HEK293 (cell line): Measurements from ENCODE around the gene PRM3.

Experiments
- KLF7 ChIP-seq: fragments of 450-650 bp; formaldehyde crosslinking; IDR thresholded peaks from 2 replicates; pipeline ENCODE4 v1.5.1; 2016; ENCODE audit warnings: missing biosample characterization, missing genetic modification characterization, borderline replicate concordance
- ZBTB7A ChIP-seq: fragments of 450-650 bp; formaldehyde crosslinking; IDR thresholded peaks from 2 replicates; pipeline ENCODE4 v1.5.1; 2016; ENCODE audit warnings: low read depth, missing biosample characterization, missing genetic modification characterization
- ZNF707 ChIP-seq: fragments of 450-650 bp; formaldehyde crosslinking; IDR thresholded peaks from 2 replicates; pipeline ENCODE4 v1.5.1; 2016; ENCODE audit warnings: missing biosample characterization, missing genetic modification characterization
- ZSCAN30 ChIP-seq: fragments of 450-650 bp; IDR thresholded peaks from 2 replicates; pipeline ENCODE4 v1.5.1; 2018; ENCODE audit warnings: missing biosample characterization, mild to moderate bottlenecking, missing genetic modification characterization, moderate library complexity
- TF ChIP-seq, protein P1 (sequence below): fragments of 450-650 bp; formaldehyde crosslinking; IDR thresholded peaks from 2 replicates; pipeline ENCODE4 v1.5.1; 2016; ENCODE audit warnings: missing biosample characterization, missing genetic modification characterization
- TF ChIP-seq, protein P2 (sequence below): fragments of 450-650 bp; formaldehyde crosslinking; IDR thresholded peaks from 2 replicates; pipeline ENCODE4 v1.5.1; 2016; ENCODE audit warnings: missing biosample characterization, missing genetic modification characterization

DNA sequence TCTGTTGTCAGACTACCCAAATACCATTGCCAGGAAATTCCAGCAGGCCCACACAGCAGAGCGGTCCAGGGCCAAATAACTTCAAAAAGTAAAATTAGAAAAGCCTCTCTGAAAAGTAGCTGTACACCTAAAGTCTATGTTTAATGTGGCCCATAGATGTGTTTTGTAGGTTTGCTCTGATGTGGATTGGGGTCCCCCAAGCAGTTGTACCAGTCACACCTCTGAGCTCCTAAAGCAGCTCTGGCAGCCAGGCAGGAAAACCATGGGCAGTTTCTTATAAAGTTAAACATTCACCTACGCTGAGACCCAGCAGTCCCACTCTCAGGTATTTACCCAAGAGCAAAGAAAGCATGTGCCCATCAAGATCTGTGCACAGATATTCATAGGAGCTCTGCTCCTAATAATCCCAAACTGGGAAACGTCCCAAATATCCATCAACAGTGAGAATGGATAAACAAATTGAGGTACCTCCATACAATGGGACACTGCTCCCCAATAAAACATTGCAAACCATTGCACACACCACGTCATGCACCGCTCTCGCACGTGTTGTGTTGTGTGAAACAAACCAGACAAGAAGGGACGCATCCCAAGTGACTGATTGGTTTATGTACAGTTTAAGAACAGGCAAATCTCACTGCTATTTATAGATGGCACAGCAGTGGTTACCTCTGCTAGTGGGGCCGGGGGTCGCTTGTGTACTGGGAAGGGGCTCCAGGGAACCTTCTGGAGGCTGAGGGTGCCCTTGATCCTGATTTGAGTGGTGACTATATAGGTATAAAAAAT, 23.5 kb upstream of the PRM3 start:
- TF ChIP-seq ZBTB7A (tag by site-specific recombination), result no peak
- TF ChIP-seq, protein P1, sequence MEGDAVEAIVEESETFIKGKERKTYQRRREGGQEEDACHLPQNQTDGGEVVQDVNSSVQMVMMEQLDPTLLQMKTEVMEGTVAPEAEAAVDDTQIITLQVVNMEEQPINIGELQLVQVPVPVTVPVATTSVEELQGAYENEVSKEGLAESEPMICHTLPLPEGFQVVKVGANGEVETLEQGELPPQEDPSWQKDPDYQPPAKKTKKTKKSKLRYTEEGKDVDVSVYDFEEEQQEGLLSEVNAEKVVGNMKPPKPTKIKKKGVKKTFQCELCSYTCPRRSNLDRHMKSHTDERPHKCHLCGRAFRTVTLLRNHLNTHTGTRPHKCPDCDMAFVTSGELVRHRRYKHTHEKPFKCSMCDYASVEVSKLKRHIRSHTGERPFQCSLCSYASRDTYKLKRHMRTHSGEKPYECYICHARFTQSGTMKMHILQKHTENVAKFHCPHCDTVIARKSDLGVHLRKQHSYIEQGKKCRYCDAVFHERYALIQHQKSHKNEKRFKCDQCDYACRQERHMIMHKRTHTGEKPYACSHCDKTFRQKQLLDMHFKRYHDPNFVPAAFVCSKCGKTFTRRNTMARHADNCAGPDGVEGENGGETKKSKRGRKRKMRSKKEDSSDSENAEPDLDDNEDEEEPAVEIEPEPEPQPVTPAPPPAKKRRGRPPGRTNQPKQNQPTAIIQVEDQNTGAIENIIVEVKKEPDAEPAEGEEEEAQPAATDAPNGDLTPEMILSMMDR (tag by site-specific recombination), result no peak
- TF ChIP-seq, protein P2, sequence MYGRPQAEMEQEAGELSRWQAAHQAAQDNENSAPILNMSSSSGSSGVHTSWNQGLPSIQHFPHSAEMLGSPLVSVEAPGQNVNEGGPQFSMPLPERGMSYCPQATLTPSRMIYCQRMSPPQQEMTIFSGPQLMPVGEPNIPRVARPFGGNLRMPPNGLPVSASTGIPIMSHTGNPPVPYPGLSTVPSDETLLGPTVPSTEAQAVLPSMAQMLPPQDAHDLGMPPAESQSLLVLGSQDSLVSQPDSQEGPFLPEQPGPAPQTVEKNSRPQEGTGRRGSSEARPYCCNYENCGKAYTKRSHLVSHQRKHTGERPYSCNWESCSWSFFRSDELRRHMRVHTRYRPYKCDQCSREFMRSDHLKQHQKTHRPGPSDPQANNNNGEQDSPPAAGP, result no peak
- TF ChIP-seq KLF7, result no peak
- no peak for TF ChIP-seq ZNF707 (tag by site-specific recombination)
- TF ChIP-seq ZSCAN30 (tag by site-specific recombination), result no peak
